BJ (cell line): Measurements from ENCODE around the gene CPT2. TPM values are rescaled to one million over a fixed set of nuclear protein-coding genes. Genes with fewer than 3 reads are reported as not detected.

Experiments used
- CTCF ChIA-PET: fragments of 350-600 bp; formaldehyde crosslinking; extraction: SDS; loops from one replicate; lab custom pipeline; 2021; ENCODE audit warnings: antibody characterized with exemption, inconsistent platforms; lab: Yijun Ruan, JAX
- POLR2A ChIA-PET: fragments of 300-600 bp; sonication (Branson Sonifier 250); formaldehyde crosslinking; extraction: SDS; loops from one replicate; lab custom pipeline; 2021; ENCODE audit warnings: antibody characterized with exemption; lab: Charles Lee
- DNase-seq: peaks from one replicate; pipeline ENCODE4 v3.0.0-alpha.2; 2011; ENCODE audit warnings: low read depth
- H3K27me3 ChIP-seq: 2 replicates; pipeline ENCODE4 v1.6.0; 2011; ENCODE audit warnings: low read length; ENCODE audit not compliant: control insufficient read depth, insufficient read depth
- H3K36me3 ChIP-seq: 2 replicates; pipeline ENCODE4 v1.5.1; 2011; ENCODE audit warnings: low read length; ENCODE audit not compliant: control insufficient read depth, insufficient read depth
- H3K4me3 ChIP-seq: 2 replicates; pipeline ENCODE4 v1.5.1; 2011; ENCODE audit warnings: low read depth, mild to moderate bottlenecking, control low read depth, low read length
- CTCF ChIP-seq: IDR thresholded peaks from 2 replicates; pipeline ENCODE4 v1.5.1; 2011; ENCODE audit warnings: low read depth, mild to moderate bottlenecking, control low read depth, inconsistent platforms, low read length, moderate library complexity; ENCODE audit not compliant: insufficient read depth
- polyA plus RNA-seq: library from polyadenylated mRNA; depleted of rRNA; stranded (reverse); fragments of >200 nt; gene quantifications from 2 replicates; pipeline ENCODE4 v1.2.3, GENCODE V29; 2011

The CPT2 gene
- polyA plus RNA-seq, 1 experiment = 20.6 TPM

GRCh38 chr1:53244141-53244540 lies 47.5 kb downstream of the CPT2 start:
- POLR2A ChIA-PET = no interaction called here
- CTCF ChIA-PET = no interaction called here
- H3K36me3 ChIP-seq = no peaks in the 10 kb centered on the region
- H3K4me3 ChIP-seq = no peak overlapping the region
- no peak for TF ChIP-seq CTCF
- H3K27me3 ChIP-seq = no peaks in the 10 kb centered on the region
- DNase-seq = no peak

GRCh38 chr1:53246261-53247134 lies 49.9 kb downstream of the CPT2 start:
- Histone ChIP-seq H3K36me3 (no peaks in the 10 kb centered on the region), H3K4me3 (no peak overlapping the region), H3K27me3 (no peaks in the 10 kb centered on the region)
- CTCF ChIA-PET = interaction anchor here (2.5 kb wide), 1 partner anchor 10 kb away, joined by 6 read pairs; no protein-coding TSS in a partner anchor
- POLR2A ChIA-PET = no interaction called here
- TF ChIP-seq CTCF = no peak
- peak; percentile 84 for DNase-seq

GRCh38 chr1:53249706-53250105 lies 53.1 kb downstream of the CPT2 start:
- Histone ChIP-seq H3K36me3 (no peaks in the 10 kb centered on the region), H3K4me3 (no peak overlapping the region), H3K27me3 (no peaks in the 10 kb centered on the region)
- POLR2A ChIA-PET = no interaction called here
- CTCF ChIA-PET = interaction anchor here (0.9 kb wide), 1 partner anchor 9 kb away, joined by 3 read pairs; no protein-coding TSS in a partner anchor
- TF ChIP-seq CTCF = no peak
- DNase-seq = no peak

GRCh38 chr1:53250325-53250724 lies 53.7 kb downstream of the CPT2 start:
- H3K27me3 ChIP-seq = no peaks in the 10 kb centered on the region
- no peak for TF ChIP-seq CTCF
- H3K4me3 ChIP-seq = no peak overlapping the region
- CTCF ChIA-PET = interaction anchor here (0.9 kb wide), 1 partner anchor 8 kb away, joined by 3 read pairs; no protein-coding TSS in a partner anchor
- DNase-seq = no peak
- POLR2A ChIA-PET = no interaction called here
- no peaks in the 10 kb centered on the region for H3K36me3 ChIP-seq

GRCh38 chr1:53254011-53254640 lies 57.5 kb downstream of the CPT2 start:
- DNase-seq = no peak
- H3K27me3 ChIP-seq = no peaks in the 10 kb centered on the region
- no peak overlapping the region for H3K4me3 ChIP-seq
- no peaks in the 10 kb centered on the region for H3K36me3 ChIP-seq
- TF ChIP-seq CTCF = no peak
- CTCF ChIA-PET = interaction anchor here (1.2 kb wide), 1 partner anchor 34 kb away, joined by 3 read pairs; the partner anchor contains the start of gene CZIB
- POLR2A ChIA-PET = interaction anchor here (0.6 kb wide), 1 partner anchor 577 kb away, joined by 3 read pairs; no protein-coding TSS in a partner anchor
